Fibroblast of peridontal ligament (primary cell): ENCODE data around the gene NPEPPS.
"Not testable (repeated sequence)": the region's sequence is repeated elsewhere in the genome, so short reads cannot be mapped to it uniquely, and the experiment has no call there.

Experiments
- DNase-seq: peaks from one replicate; pipeline ENCODE4 v3.0.0-alpha.2; 2010; ENCODE audit errors: extremely low read depth

The NPEPPS gene

GRCh38 chr17:47561698-47562405, 30.9 kb downstream of the NPEPPS start:
- DNase-seq, result not testable (repeated sequence)

GRCh38 chr17:47562406-47562705, 31.4 kb downstream of the NPEPPS start:
- not testable (repeated sequence) for DNase-seq

- DNase-seq, result peak; percentile 18
These were observed 36.4 kb downstream of the NPEPPS start for GRCh38 chr17:47567261-47567660.

GRCh38 chr17:47572561-47572960, 41.7 kb downstream of the NPEPPS start:
- DNase-seq, result not testable (repeated sequence)

GRCh38 chr17:47582416-47582815, 51.5 kb downstream of the NPEPPS start:
- DNase-seq, result not testable (repeated sequence)

GRCh38 chr17:47586378-47587055, 55.6 kb downstream of the NPEPPS start:
- peak; percentile 27 for DNase-seq

GRCh38 chr17:47593522-47593921, 62.6 kb downstream of the NPEPPS start:
- DNase-seq, result not testable (repeated sequence)

- DNase-seq, result peak; percentile 38
These were observed 73.1 kb downstream of the NPEPPS start for GRCh38 chr17:47603830-47604597.

GRCh38 chr17:47604598-47604927, 73.7 kb downstream of the NPEPPS start:
- DNase-seq, result peak; percentile 95

- DNase-seq, result no peak
These were observed 74.1 kb downstream of the NPEPPS start for GRCh38 chr17:47605011-47605410.

GRCh38 chr17:47607481-47607880, 76.6 kb downstream of the NPEPPS start:
- no peak for DNase-seq

- peak; percentile 66 for DNase-seq
These were observed 80.8 kb downstream of the NPEPPS start for GRCh38 chr17:47611372-47612350.

- DNase-seq, result peak; percentile 81
These were observed 85.0 kb downstream of the NPEPPS start for GRCh38 chr17:47615766-47616424.

GRCh38 chr17:47618410-47618809, 87.5 kb downstream of the NPEPPS start:
- DNase-seq, result peak; percentile 41

GRCh38 chr17:47620503-47621245, 89.8 kb downstream of the NPEPPS start:
- DNase-seq, result no peak

GRCh38 chr17:47621293-47622179, 90.6 kb downstream of the NPEPPS start:
- DNase-seq, result peak; percentile 85

GRCh38 chr17:47622180-47622549, 91.3 kb downstream of the NPEPPS start:
- no peak for DNase-seq

- DNase-seq, result no peak
These were observed 93.8 kb downstream of the NPEPPS start for GRCh38 chr17:47624727-47625068.

GRCh38 chr17:47628014-47628566, 97.2 kb downstream of the NPEPPS start:
- DNase-seq, result no peak
